GM18520 (cell line): ENCODE data around the gene GAL3ST3.
A peak's percentile ranks its signal among the peaks of the same experiment; 100 is the strongest.
"Not testable (repeated sequence)": the region's sequence is repeated elsewhere in the genome, so short reads cannot be mapped to it uniquely, and the experiment has no call there.

Experiments
- ATAC-seq: cut with Tn5 transposase; IDR thresholded peaks from one replicate; pipeline ENCODE4 v1.9.1; 2021; ENCODE audit not compliant: unreplicated experiment

Gene GAL3ST3, protein sequence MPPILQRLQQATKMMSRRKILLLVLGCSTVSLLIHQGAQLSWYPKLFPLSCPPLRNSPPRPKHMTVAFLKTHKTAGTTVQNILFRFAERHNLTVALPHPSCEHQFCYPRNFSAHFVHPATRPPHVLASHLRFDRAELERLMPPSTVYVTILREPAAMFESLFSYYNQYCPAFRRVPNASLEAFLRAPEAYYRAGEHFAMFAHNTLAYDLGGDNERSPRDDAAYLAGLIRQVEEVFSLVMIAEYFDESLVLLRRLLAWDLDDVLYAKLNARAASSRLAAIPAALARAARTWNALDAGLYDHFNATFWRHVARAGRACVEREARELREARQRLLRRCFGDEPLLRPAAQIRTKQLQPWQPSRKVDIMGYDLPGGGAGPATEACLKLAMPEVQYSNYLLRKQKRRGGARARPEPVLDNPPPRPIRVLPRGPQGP

DNA sequence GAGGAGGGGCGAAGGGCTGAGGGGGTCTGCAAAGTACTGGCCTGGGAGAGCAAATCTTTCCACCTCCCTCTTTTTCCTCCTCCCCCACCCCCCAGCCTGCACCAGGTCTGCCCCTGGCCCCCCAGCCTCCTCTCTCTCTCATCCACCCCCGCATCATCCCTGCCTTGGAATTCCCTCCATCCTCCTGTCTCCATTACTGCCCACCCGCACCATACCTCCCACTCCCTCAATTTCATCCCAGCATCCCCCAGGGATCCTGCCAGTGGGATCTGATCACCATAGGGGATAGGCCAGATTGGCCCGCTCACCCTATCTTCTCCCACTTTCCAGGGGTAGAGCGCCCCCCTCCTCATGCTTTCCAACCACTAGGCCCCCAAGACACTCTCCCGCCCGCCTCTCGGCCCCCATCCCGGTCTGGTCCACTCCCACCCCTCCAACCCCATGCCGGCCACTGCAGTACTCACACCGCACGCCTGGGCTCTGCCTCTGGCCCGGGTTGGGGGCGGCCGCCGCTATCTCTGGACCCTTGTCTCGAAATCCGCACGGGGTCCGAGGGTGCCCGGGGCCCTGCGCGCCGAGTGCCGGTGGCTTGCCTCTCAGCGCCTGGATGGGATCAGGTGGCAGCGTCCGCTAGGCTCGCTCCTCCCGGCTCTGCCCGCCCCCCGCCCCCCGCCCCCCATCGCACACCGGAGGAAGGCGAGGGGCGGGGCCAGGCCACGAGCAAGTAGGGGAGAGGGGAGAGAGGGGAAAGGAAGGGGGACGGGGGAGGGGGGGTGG, at the start of gene GAL3ST3:
TSS of gene GAL3ST3 (minus strand) at position 615 of the 777 bp plus-strand sequence. CDS start 3,746 bp downstream, outside the sequence.
- ATAC-seq, result no peak

DNA sequence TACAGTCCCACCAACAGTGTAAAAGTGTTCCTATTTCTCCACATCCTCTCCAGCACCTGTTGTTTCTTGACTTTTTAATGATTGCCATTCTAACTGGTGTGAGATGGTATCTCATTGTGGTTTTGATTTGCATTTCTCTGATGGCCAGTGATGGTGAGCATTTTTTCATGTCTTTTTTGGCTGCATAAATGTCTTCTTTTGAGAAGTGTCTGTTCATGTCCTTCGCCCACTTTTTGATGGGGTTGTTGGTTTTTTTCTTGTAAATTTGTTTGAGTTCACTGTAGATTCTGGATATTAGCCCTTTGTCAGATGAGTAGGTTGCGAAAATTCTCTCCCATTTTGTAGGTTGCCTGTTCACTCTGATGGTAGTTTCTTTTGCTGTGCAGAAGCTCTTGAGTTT, 43.2 kb upstream of the GAL3ST3 start:
- ATAC-seq, result not testable (repeated sequence)

DNA sequence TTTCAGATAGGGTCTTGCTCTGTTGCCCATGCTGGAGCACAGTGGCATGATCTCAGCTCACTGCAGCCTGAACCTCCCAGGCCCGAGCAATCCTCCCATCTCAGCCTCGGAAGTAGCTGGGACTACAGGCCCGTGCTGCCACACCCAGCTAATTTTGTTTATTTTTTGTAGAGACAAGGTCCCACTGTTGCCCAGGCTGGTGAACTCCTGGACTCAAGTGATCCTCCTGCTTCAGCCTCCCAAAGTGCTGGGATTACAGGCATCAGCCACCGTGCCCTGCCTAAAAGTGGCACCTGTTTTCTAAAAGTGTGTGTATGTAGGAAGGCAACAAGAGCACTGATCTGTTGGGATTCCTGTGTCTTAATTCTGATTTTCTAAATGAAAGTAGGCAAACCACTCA, 41.3 kb upstream of the GAL3ST3 start:
- ATAC-seq, result no peak

- no peak for ATAC-seq
Observed at GRCh38 chr11:66089067-66089466, 40.1 kb upstream of the GAL3ST3 start.

DNA sequence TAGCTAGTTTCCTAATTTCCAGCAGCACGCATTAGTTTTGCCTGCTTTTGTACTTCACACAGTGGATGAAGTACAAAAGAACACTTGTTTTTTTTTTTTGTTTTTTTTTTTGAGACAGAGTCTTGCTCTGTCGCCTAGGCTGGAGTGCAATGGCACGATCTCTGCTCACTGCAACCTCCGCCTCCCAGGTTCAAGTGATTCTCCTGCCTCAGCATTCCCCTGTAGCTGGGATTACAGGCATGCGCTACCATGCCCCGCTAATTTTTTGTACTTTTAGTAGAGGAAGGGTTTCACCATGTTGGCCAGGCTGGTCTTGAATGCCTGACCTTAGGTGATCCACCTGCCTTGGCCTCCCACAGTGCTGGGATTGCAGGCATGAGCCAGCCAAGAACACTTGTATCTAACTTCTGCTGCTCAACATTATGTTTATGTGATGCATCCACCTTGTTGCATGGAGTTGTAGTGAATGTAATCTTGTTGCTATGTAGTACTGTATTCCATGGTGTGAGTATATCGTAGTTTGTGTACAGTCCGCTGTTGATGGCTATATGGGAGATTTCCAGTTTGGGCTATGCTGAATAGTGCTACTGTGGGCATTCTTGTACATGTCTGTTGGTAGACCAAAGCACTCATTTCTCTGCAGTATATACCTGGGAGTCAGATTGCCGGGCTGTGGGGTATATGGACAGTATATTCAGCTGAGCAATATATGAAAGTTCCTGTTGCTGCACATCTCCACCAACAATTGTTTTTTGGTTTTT, 38.4 kb upstream of the GAL3ST3 start:
- ATAC-seq, result no peak

DNA sequence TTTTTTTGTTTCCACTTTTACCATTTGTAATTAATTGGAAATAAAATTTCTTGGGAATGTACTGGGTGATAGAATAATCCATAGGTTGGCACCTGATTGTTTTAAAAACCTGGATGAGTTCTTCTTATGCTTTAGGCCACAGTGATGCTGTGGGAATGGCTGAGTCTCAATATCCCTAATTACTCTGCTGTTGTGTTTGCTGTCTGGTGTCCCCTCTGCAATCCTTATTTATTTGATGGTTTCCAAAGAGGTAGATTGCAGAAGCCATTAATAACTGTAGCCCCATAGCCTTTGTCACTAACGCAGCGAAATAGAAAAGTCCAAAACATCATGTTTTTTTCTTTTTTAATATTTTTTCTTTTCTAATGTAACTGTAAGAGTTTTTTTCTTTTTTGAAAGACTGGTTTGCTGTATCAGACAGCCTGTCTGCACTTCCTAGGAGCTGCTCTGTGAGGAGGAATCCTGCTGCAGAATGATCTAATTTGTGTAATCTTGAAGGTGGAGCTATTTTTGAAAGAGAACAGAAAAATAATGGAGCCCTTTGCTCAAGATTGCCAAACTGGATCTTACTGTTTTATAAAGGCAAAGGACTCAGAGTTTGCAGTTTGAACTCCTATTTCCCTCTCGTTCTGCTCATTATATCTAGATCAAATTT, 36.0 kb upstream of the GAL3ST3 start:
- no peak for ATAC-seq

- no peak for ATAC-seq
Observed at GRCh38 chr11:66083767-66084166, 34.8 kb upstream of the GAL3ST3 start.

DNA sequence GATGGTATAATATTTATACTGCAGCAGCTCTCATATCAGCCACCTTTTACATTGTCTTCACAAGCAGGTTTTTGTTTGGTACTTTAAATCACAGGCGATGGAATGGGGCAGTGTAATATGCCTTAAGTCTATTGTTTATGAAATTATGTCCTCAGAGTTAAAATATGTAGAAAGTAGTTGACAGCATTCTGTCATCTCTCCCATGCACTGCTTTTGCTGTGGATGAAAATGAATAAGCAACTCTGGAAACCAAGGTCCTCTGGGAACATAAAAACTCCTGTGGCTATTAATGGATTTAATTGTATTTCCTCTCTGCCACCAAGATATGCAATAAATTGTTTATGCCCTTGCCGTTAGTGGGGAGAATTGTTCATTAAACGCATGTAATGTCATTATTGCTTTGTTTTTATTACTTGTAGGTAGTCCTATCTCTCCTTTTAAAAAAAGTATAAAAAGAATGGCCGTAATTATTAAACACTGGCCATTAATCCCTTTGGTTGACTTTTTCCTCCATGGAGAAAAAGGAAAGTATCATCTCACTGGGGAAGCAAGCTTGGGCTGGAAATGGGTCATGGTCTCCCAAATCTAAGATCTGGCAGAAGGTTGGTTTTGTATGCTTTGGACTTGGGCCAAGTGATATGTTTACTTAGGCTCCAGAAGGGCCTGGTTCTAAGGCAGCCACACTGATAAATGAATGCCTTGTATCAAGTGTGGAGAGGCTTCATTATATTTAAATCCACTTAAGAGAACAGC, 34.2 kb upstream of the GAL3ST3 start:
- no peak for ATAC-seq

DNA sequence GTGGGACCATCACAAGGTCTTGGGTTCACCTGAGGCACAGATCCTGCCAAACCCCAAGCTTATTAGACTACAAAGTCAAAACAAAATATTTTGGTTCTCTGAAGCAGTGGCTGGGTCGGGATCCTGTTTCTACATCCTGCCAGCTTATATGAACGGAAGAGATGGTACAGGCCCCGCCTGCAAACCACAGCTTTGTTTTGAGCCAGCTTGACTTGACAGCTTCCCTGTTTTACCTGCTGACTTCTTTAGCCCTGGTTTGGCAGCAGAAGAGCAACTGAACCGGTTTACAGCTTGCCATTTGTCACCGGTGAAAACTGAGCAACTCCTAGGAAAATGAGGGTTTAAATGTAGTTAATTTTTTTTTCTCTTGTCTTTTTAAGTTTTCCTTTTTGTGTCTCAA, 32.5 kb upstream of the GAL3ST3 start:
- peak; percentile 69 for ATAC-seq

DNA sequence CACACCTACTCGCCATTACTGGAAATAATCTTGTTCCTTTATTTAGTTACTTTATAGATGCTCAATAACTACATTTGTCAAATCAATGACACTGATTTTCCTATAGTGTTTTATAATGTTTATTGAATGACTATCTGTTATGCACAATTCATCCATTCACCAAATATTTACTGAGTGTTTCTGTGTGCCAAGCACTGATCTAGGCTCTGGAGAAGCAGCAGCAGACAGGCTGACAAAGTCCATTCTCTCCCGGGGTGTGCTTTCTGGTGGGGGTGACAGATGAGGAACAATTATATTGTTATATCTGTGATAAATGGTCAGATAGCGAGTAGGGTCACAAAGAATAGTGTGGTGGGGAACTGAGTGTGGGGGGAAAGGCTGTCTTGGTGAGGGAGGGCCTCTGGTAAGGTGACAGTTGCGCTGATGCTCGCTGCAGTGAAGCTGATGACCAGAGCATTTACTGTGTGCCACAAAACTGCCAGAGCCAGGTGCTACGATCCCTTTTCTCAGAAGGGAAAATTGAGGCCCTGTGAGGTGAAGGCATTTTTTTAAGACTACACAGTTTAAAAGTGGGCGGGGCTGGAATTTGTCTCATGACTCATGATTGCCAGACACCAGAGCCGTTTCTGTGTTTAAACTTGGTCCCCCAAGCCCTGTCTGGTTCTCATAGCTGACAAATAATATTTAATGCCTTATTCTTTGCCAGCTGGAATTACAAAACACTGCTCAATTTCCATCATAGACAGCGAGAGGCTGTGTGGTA, 31.3 kb upstream of the GAL3ST3 start:
- ATAC-seq, result no peak

GRCh38 chr11:66078949-66079348, 30.0 kb upstream of the GAL3ST3 start:
- ATAC-seq, result not testable (repeated sequence)

DNA sequence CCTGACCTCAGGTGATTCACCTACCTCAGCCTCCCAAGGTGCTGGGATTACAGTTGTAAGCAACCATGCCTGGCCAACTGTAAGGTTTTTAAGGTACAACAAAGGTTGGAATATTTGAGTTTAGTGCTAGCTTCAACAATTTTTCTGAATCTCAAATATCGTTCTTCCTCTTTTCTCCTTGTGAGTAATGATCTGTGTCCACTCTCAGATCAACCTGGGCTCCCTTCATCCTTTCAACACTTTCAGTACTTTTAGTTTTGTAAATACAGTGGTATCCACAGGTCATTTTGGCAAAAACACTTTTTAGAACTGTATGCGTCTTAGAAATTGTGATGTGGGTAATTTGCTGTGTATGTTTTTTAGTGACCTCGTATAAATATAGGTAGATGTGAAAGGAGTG, 29.0 kb upstream of the GAL3ST3 start:
- no peak for ATAC-seq

DNA sequence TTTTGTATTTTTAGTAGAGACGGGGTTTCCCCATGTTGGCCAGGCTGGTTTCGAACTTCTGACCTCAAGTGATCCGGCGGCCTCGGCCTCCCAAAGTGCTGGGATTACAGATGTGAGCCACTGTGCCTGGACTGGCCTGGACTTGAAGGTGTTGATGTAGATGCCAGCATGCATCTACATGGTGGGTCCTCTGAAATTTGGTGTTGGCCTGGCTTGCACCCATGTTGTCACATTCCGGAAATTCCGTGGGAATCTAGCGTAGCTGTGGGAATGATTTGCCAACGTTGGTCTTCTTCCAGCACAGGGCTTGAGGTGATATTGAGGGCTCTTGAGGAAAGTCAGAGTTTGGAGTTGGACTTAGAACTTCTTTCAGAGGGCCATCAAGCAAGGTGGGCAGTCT, 27.6 kb upstream of the GAL3ST3 start:
- no peak for ATAC-seq

GRCh38 chr11:66075273-66075672, 26.3 kb upstream of the GAL3ST3 start:
- ATAC-seq, result no peak

- ATAC-seq, result no peak
Observed at GRCh38 chr11:66073669-66074068, 24.7 kb upstream of the GAL3ST3 start.

- ATAC-seq, result no peak
Observed at GRCh38 chr11:66072518-66072917, 23.6 kb upstream of the GAL3ST3 start.

GRCh38 chr11:66072081-66072480, 23.1 kb upstream of the GAL3ST3 start:
- no peak for ATAC-seq

- ATAC-seq, result no peak
Observed at GRCh38 chr11:66071381-66071801, 22.4 kb upstream of the GAL3ST3 start.

- ATAC-seq, result peak; percentile 9
Observed at GRCh38 chr11:66070604-66071380, 21.8 kb upstream of the GAL3ST3 start.
